HFFc6 (cell line): ENCODE results near the gene CHKB. TPM values are rescaled to one million over a fixed set of nuclear protein-coding genes. Genes with fewer than 3 reads are reported as not detected.

Experiments used
- DNase-seq: peaks from one replicate; pipeline ENCODE4 v3.0.0-alpha.2; 2018
- H3K27ac Mint-ChIP-seq: 2 replicates; pipeline ENCODE4 v1.8.0; 2020; ENCODE audit warnings: mild to moderate bottlenecking, mixed read lengths
- H3K27me3 Mint-ChIP-seq: 2 replicates; pipeline ENCODE4 v1.8.0; 2021; ENCODE audit warnings: mild to moderate bottlenecking, moderate library complexity, mixed read lengths; ENCODE audit not compliant: insufficient read depth
- H3K36me3 Mint-ChIP-seq: 2 replicates; pipeline ENCODE4 v1.8.0; 2021; ENCODE audit warnings: low read depth, mixed read lengths
- H3K4me1 Mint-ChIP-seq: 2 replicates; pipeline ENCODE4 v1.8.0; 2020; ENCODE audit warnings: low read depth, mixed read lengths
- H3K4me3 Mint-ChIP-seq: 2 replicates; pipeline ENCODE4 v1.8.0; 2020; ENCODE audit warnings: mild to moderate bottlenecking, moderate library complexity, mixed read lengths
- H3K9me3 Mint-ChIP-seq: 2 replicates; pipeline ENCODE4 v1.8.0; 2020; ENCODE audit warnings: mild to moderate bottlenecking, mixed read lengths
- total RNA-seq, 6 experiments: library from RNA; stranded (reverse); fragmentation: NEBNext Ultra II Directional; extraction: Animal tissue kit (Norgen Biotek cat#: 25700); gene quantifications; 2 replicates in 1 of 6; 3 replicates in 5 of 6; pipeline ENCODE4 v1.2.3, GENCODE V29; 2021
- TF ChIP-seq, protein P1 (sequence below): fragments of 200-600 bp; sonication (generic); IDR thresholded peaks from 2 replicates; pipeline ENCODE4 v1.5.0; 2021; ENCODE audit warnings: antibody characterized with exemption, mild to moderate bottlenecking

The CHKB gene
- total RNA-seq, 6 experiments from 2014 or later, result 21.1 to 26.2 (median 25.2) TPM

GRCh38 chr22:50597097-50597496, 14.4 kb upstream of the CHKB start:
- H3K27ac Mint-ChIP-seq, result no peak overlapping the region
- no peak overlapping the region for H3K4me3 Mint-ChIP-seq
- H3K27me3 Mint-ChIP-seq, result peaks cover 22% of the 10 kb centered on the region
- TF ChIP-seq, protein P1, sequence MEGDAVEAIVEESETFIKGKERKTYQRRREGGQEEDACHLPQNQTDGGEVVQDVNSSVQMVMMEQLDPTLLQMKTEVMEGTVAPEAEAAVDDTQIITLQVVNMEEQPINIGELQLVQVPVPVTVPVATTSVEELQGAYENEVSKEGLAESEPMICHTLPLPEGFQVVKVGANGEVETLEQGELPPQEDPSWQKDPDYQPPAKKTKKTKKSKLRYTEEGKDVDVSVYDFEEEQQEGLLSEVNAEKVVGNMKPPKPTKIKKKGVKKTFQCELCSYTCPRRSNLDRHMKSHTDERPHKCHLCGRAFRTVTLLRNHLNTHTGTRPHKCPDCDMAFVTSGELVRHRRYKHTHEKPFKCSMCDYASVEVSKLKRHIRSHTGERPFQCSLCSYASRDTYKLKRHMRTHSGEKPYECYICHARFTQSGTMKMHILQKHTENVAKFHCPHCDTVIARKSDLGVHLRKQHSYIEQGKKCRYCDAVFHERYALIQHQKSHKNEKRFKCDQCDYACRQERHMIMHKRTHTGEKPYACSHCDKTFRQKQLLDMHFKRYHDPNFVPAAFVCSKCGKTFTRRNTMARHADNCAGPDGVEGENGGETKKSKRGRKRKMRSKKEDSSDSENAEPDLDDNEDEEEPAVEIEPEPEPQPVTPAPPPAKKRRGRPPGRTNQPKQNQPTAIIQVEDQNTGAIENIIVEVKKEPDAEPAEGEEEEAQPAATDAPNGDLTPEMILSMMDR, result no peak
- H3K9me3 Mint-ChIP-seq, result peaks cover 4% of the 10 kb centered on the region; the same call in 1 of the 2 replicates
- DNase-seq, result no peak
- peaks cover 4% of the 10 kb centered on the region; the same call in 1 of the 2 replicates for H3K36me3 Mint-ChIP-seq
- no peaks in the 10 kb centered on the region; the same call in 1 of the 2 replicates for H3K4me1 Mint-ChIP-seq

DNA sequence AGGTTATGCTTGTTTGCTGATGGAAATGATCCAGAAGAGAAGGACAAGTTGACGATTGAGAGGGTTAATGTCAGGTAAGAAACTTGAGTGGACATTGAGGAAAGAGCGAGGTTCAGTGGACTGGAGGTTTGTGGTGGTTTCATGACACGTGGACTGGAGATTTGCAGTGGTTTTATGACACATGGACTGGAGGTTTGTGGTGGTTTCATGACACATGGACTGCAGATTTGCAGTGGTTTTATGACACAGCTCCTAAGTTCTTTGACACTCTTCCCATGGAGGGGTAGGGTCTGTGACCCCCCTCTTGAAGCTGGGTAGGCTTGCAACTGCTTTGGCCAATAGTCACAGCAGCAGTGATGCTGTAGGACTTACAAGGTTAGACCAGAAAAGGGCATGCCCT, 12.5 kb upstream of the CHKB start:
- no peaks in the 10 kb centered on the region for H3K4me1 Mint-ChIP-seq
- peaks cover 15% of the 10 kb centered on the region for H3K27me3 Mint-ChIP-seq
- no peak overlapping the region for H3K27ac Mint-ChIP-seq
- DNase-seq, result no peak
- H3K9me3 Mint-ChIP-seq, result peaks cover 4% of the 10 kb centered on the region; the same call in 1 of the 2 replicates
- peaks cover 4% of the 10 kb centered on the region; the same call in 1 of the 2 replicates for H3K36me3 Mint-ChIP-seq
- TF ChIP-seq, protein P1, result no peak
- H3K4me3 Mint-ChIP-seq, result no peak overlapping the region

DNA sequence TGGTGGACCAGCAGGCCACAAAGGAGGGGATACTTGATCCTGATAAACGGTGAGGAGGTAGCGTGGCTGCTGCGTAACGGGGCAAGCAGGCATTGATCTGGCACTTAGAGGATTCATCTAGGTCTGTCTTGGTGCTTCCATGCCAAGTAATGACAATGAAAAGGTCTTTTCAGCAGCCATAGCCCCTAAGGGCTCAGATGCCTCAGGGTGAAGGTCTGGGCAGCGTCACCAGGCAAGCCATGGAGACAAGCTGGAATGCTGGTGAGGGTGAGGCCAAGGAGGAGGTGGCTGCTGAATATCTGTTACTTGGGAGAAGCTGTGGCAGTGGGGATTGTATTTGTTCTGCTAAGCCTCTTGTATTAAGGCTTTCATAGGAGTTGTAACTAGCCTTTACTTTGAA, 4.8 kb upstream of the CHKB start:
- no peak overlapping the region for H3K27ac Mint-ChIP-seq
- TF ChIP-seq, protein P1, result no peak
- no peak overlapping the region for H3K4me3 Mint-ChIP-seq

DNA sequence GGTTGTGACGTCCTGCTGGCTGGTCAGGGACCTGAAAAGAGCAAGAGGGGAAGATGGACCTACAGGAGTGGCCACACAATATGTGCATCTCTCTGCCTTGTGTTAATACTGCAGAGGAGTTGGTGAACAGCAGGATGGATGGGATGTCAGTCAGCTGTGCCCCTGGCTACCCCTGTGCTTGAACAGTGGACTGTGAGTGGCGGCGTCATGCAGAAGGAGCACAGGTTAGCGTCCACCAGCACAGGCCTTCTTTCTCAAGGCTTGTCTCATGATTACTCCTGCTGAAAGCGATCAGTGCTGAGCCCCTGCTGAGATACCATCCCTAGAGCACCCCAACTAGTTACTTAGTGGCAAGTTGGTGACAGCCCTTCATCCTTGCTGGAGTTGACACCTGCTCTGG, 3.8 kb upstream of the CHKB start:
- Mint-ChIP-seq H3K4me1 (peaks cover 7% of the 10 kb centered on the region), H3K27ac (no peak overlapping the region), H3K9me3 (no peaks in the 10 kb centered on the region), H3K27me3 (peaks cover 10% of the 10 kb centered on the region; the same call in 1 of the 2 replicates), H3K36me3 (no peaks in the 10 kb centered on the region), H3K4me3 (no peak overlapping the region)
- TF ChIP-seq, protein P1, result no peak
- no peak for DNase-seq

More for the DNA sequence above, 4.8 kb upstream of the CHKB start:
- Mint-ChIP-seq H3K4me1 (peaks cover 7% of the 10 kb centered on the region), H3K27me3 (peaks cover 10% of the 10 kb centered on the region), H3K36me3 (no peaks in the 10 kb centered on the region), H3K9me3 (no peaks in the 10 kb centered on the region)
- DNase-seq, result no peak

DNA sequence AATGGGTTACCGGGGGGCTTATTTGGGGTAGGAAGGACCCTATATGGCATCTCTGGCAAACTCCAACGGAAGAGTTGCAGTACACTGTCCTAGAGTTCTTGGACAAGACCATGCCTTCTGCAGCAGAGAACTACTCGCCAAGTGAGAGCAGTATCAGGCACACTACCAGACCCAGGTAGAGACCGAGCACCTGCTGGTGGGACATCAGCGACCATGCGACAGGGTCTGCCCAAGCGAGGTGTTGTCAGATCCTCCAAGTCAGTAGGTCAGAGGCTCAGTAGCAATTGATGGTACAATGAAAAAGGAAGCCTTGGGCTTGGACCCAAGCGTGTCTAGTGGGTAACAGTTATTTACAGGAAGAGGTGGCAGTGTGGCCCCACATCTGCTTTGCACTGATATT, 3.1 kb upstream of the CHKB start:
- H3K27ac Mint-ChIP-seq, result no peak overlapping the region
- peaks cover 7% of the 10 kb centered on the region for H3K4me1 Mint-ChIP-seq
- no peak overlapping the region for H3K4me3 Mint-ChIP-seq
- H3K27me3 Mint-ChIP-seq, result peaks cover 10% of the 10 kb centered on the region; the same call in 1 of the 2 replicates
- no peaks in the 10 kb centered on the region for H3K36me3 Mint-ChIP-seq
- TF ChIP-seq, protein P1, result no peak
- DNase-seq, result no peak
- H3K9me3 Mint-ChIP-seq, result no peaks in the 10 kb centered on the region

DNA sequence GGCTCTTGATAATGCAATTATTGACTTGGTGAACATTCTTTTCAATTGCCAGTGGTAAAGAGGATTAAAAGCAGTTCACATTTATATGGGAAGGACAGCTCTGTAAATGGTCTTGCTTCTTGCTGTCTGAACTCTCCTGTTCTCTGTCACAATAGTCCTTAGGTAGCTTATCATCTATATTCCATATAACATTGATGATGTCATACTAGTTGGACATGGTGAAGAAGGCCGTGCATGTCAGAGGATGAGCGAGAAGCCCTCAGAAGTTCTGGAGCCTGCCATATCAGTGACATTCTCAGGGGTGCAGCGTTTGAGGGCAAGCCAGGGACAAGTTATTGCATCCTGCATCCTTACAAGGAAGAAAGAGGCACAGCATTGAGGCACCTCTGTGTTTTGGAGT, 2.6 kb upstream of the CHKB start:
- DNase-seq, result no peak
- Mint-ChIP-seq H3K4me3 (no peak overlapping the region), H3K27me3 (peaks cover 10% of the 10 kb centered on the region; the same call in 1 of the 2 replicates), H3K4me1 (peaks cover 7% of the 10 kb centered on the region), H3K36me3 (no peaks in the 10 kb centered on the region), H3K9me3 (no peaks in the 10 kb centered on the region), H3K27ac (no peak overlapping the region)
- TF ChIP-seq, protein P1, result no peak
